GM04504 (cell line): ENCODE results near the gene WNT5A.
"Not testable (repeated sequence)": the region's sequence is repeated elsewhere in the genome, so short reads cannot be mapped to it uniquely, and the experiment has no call there.

Source experiments
- DNase-seq: peaks from one replicate; pipeline ENCODE4 v3.0.0-alpha.2; 2012; ENCODE audit warnings: low read depth

WNT5A gene

GRCh38 chr3:55505776-55506175, 18.7 kb upstream of the WNT5A start:
- no peak for DNase-seq

- DNase-seq: not testable (repeated sequence)
Measured at GRCh38 chr3:55505102-55505501, 18.0 kb upstream of the WNT5A start.

DNA sequence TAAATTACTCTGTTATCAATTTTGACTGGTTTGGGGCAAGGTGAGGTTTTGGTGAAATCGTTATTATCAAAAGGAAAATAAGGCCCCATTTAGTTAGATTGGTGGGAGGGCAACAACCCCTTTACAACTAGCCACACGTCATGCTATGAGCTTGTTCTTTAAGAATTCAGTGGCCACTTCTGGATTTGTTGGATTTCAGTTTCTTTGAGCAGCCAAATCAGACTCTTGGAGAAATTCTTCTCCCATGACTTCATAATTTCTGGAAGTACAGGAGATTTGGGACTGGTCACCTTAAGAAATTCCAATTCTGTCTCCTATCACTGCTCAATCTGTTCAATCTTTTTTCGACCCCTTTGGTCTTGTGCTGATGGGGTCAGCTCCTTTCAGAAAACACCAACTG, 14.8 kb upstream of the WNT5A start:
- DNase-seq: no peak

DNA sequence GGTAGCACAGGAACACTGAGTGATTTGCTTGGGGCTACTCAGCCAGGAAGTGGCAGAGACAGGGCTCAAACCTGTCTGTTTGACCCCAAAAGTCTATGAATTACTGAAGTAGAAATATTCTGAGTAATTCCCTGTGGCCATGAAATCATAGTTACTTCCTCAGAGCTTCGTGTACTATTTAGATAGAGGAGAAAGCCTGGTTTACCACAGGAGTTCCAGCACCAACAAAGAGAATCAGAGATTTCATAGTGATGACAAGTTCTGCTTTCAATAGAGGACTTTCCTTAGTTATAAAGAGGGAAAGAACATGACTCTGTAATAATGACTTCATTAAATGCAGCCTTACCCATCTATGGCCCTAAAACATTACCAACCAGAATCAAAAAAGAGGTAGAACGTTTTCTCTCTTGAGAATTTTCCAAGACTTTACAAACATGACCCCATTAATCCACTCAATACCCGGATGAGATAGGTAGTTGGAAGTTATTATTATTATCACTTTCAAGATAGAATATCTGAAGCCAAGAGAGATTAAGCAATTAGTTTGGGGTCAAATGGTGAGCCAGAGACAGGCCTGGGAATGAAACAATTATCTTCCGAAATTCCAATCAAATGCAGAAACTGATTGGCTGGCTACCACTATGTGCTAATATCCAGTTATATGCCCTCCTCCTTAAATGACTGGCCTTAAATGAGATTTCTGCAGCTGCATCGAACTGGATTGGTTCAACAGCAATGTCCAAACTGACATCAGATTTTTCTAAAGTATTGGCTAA, 13.6 kb upstream of the WNT5A start:
- no peak for DNase-seq

- DNase-seq: no peak
Measured at GRCh38 chr3:55498520-55498919, 11.4 kb upstream of the WNT5A start.

DNA sequence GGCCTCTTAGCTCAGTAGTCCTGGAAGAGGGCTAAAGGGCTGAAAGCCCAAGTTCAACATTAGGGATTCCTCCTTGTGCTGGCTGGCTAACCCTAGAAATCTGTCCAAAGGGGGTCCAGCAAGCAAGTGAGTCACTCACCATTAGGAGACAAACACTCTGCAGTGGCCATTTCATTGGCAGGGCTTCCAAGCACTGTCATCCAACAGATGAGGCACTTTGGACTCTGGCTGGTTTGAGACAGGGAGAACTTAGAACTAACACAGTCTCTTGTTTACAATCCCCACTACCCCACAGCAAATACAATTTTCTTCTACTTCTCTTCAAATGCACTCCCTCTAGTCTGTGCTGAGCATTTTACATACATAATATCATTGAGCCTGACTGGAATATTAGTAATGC, 10.1 kb upstream of the WNT5A start:
- DNase-seq: no peak

GRCh38 chr3:55494976-55495375, 7.9 kb upstream of the WNT5A start:
- no peak for DNase-seq

- no peak for DNase-seq
Measured at GRCh38 chr3:55492976-55493375, 5.9 kb upstream of the WNT5A start.

- peak; percentile 97 for DNase-seq
Measured at GRCh38 chr3:55491296-55491816, 4.2 kb upstream of the WNT5A start.

DNA sequence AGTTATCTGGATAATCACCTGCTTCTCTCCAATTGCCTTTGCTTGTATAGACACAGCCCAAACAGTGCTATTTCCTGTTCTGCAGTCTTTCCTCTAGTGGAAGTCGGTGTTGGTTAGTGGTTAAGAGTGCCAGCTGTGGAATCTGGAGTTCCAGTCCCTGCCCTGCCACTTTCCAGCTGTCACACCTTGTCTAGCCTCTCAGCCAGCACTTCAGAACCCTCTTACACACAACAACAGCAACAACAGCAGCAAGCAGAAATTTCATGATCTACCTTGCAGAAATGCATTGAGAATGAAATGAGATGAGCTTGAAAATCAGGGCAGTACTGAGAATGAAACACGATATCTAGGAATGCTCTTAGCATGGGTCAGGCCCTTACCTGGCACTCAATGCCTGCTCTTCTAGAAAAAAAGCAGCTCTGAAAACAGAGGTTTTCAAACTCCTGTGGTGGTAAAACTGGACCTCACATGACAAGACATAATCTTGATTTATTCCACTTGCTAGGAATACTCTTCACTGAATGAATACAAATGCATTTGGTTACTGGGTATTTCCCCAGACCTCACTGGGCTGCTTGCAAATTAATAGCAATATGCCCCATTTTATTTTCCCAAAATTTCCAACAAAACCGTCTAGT, 3.3 kb upstream of the WNT5A start:
- DNase-seq: no peak

DNA sequence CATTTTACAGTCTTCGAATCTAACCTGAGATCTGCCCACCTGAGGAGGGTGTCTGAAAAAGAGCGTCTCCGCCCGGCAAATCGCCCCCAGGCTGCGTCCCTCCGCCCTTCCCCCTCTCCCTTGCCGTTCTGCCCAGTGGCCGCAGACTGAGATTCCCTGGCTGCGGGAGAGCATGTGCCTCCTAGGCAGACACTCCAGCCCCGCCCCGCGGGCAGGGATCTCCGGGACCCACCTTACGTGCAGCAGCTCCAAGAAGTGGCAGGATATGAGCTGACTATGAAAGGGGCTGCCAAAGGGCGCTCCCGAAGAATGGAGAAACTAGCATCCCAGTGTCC, 2.7 kb upstream of the WNT5A start:
- DNase-seq: no peak

DNA sequence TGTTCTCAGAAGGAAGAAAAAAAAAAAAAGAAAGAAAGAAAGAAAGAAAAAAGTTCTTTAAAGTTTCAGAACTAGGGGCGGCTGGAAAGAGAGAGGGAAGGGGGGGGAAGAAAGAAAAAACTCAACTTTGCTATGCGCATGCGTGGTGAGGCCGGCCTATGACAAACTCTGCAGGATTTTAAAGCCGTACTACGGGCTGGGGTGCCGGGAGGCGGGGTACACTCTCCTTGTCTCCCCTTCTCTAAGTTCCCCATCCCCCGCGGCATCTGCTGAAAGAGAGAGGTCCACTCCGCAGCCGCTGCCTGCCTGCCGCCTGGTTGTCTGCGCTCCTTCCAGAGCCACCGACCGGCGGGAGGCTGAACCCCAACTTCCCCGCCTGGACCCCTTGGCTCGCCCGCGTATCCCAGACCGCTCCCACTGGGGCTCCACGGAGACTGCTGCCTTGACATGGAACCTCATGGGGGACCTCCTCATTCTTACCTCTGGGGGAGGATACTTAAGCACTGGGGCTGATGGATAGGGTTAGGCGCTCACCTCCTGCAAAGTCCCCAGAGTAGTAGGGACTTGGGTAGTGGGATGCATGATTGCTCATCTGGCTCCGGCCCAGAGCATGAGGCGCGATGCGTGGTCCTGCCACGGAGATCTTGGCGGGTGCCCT, 1.4 kb upstream of the WNT5A start:
- DNase-seq: peak; percentile 77

DNA sequence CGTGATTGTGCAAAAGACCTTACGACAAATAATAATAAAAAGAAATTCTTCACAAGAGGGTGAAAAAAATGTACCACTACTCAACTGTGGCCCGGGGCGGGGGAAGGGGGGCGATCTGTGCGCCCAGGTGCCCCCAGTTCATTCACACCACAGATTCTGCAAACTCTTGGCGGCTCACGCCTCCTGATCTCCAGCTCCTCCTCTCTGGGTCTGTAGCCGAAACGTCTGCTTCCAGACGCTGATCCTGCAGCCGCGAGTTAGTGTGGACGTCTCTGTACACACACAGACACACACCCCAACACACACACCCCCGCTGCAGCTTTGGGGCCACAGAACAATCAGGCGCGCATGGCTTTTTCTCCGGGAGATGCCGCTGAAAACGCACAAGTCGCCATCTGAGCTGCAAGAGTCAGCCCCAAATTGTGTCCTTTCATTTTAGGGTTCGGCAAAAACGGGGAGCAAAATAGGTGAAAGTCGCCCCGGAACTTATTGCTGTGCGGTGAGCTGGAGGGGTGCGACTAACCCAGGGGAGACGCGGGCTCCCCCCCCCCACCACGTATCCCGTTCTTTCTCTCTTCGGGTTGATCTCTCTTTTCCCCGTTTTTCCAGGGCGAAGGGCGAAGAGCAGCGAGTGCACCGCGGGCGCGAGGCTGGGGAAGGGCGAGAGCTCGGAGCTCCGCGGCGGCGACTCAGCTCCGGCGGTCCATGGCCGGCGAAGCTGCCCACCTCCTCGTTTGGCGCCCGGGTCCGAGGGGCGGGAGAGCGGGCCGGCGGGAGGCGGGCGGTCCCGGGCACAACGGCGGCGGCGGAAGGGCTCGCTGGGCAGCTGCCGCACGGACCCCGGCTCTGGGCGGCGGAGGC, 505 bp upstream of the WNT5A start:
- DNase-seq: no peak

DNA sequence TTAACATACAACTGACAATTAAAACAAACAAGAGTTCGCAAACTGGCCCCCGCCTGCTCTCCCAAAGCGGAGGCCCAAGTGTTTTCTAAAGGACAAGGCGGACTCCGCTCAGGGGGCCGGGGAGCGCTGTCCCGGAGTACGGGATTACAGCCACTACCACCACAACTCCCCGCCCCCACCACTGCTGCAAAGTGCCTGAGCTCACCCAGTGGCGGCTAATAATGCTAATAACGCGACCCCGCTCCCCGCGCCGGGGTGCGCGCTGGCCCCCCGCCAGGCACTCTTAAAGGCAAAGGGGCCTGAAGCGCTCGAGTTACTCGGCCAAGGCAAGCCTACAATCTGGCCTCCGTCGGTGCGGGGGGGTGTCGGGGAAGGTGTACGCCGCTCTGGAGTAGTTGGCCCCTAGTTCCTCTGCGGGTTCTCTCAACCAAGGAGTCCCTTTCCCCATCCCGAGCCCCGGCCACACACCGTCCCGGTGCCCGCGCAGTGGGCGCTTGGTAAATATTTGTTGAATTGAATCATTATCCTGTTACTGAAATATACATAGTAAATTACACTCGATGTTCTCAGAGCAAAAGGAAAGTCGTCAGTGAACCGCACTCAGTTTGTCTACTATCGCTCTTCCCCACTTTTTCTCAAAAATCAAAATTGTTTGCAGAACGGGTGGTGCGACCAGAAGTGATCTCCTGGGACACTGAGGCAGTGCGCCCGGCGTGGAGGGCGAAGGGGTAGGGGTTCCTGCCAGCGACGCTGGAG, 827 bp downstream of the WNT5A start:
- DNase-seq: no peak

DNA sequence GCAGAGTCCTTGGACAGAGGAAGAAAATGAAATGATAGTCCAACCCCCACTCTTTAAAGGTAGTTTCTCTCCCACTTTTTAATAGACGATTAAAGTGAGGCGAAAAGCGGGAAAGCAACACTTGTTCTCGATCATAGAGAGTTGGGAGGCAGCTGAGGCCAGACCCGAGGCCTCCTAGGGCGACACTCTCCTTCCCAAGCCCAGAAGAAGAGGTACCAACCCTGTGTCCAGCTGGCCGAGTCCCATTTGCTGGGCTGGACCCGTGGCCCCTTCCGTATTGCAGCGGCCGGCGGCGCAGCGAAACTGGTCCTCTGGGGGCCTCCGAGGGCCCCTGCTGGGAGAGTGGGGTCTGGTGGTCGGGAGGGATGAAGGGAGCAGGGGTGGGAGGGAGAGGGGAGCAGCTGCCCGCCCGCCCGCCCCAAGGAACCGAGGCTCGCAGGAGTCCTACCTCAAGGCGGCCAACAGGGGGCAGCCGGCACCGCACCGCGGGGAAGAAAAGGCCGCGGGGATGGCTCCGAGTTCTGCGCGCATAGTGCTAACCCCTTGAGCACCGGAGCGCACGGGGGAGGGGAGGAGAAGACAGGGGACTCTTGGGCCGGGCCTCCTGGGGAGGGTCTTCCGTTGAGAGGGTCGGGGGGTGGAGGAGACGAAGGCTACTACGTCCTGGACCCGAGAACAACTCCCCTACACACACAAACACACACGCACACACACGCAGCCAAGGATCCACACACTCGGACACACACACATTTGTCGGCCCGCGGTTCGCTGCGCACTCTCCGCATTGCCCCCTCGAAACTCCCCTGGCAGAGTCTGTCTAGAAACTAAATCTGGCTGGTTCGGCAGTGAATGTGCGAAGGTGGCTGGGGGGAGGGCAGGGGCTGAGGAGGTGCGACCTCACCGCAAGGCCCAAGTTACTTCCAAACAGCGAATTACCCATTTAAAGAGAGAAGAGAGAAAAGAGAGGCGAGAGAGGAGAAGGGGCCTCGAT, 2.0 kb downstream of the WNT5A start:
- DNase-seq: no peak

DNA sequence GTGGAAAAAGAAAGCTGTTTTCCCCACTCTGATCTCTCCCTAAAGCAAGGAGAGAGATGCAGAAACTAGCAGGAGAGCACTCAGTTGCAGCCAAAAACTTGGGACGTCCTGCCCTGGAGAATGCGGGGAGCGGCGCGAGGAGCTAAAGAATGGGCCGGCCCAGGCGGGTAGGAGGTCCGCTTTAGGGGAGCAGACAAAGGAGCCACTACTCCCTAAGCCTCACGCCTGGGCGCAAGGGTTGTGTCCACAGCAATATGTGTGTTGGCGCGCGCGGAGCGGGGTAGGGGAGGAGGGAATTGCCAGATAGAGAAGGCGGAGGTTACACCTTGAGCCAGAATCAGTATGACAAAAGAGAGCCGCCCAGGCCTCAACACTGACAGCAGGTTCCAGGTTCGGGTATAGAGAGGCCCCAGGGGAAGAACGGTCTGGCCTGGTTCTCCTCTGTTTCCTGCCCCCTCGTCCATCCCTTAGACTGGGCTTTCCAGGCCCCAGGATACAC, 2.9 kb downstream of the WNT5A start:
- no peak for DNase-seq

DNA sequence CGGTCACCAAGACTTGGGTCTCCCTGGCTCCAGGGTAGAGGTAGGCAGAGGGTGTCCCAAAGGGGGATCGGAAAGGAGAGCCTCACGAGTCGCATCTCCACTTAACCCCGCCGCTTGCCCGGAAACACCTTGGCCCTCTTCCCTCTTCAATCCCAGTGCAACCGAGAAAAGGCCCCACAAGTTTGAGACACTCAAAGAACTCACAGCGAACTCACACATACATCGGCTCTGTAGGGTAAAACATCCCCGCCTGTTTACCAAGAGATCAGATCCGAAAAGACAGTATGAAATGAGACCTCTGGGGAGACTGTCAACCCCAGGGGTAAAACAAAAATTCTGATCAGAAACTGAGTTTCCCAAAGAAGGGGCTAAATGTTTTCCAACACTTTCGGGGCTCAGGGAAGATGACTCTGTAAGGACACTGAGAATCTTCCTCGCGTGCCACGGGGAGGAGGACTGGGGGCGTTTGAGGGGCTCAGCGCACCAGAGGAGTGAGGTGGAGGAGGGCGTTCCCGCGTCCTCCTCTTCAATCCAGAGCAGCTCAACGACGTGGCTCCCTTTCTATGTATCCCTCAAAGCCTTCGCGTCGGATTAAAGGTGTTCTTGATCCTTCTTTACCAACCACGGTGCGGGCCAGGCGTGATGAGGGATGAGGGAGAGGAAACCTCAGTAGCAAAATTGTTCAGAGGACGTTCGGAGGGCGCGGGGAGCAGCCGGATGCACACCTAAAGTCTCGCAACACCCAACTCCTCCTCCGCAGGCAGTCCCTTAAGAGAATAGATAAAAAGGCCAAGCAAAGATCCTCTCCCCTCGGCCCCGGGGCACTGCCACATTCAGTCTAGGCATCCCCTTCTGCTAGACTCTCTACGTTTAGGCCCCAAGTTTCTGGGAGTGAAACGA, 3.7 kb downstream of the WNT5A start:
- DNase-seq: no peak

DNA sequence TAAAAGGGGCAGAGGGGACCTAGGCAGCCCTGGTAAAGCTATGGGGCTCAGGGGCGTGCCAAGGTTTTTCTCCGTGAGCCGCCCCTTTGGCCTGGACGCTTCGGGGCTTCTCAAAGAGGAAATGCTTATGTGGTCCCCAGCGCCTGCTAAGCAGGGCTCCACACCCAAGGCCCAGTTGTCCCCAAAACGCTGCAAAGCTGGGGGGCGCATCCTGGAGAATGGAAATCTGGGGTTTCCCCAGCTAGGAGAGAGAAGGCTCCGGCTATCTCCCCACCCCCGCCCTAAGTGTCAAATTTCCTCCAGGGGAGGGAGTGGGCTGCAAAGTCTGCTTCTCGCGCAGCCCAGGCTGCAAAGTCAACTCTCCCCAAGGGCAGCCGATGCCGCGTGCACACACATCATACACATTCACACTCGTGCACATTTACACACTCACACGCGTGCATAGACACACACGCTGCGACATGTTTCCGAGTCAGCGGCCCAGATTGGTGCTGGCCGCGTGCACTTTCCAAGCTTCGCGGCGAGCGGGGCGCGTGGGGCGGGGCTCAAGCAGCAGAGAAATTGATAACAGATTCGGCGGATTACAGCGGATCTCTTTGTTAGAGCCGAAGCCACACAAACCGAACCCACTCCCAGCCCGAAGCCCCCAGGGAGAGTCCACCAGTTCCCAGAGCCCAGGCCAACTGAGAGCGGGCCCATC, 4.5 kb downstream of the WNT5A start:
- DNase-seq: no peak
